Endothelial cell of umbilical vein (primary cell): ENCODE measurements around the gene MAD2L2. TPM values are rescaled to one million over a fixed set of nuclear protein-coding genes. Genes with fewer than 3 reads are reported as not detected.

Experiments used
- BruUV-seq: library from RNA; stranded (reverse); fragments of 400-500 nt; replicated peaks from 2 replicates; lab custom pipeline; 2021; lab: Mats Ljungman, UMichigan
- CTCF ChIA-PET: fragments of 300-600, 350-600 bp; sonication (Branson Sonifier 250); formaldehyde crosslinking; loops from one replicate; lab custom pipeline; 2021; ENCODE audit warnings: antibody characterized with exemption, inconsistent platforms; lab: Charles Lee
- POLR2A ChIA-PET: fragments of 300-600, 350-600 bp; sonication (Branson Sonifier 250); formaldehyde crosslinking; loops from one replicate; lab custom pipeline; 2021; ENCODE audit warnings: antibody characterized with exemption, inconsistent platforms; lab: Charles Lee
- DNase-seq: peaks from one replicate; pipeline ENCODE4 v3.0.0-alpha.2; 2011; ENCODE audit warnings: low read depth, low spot score
- FAIRE-seq: peaks from 2 replicates; lab custom pipeline; 2011; peaks lifted over from hg19 to GRCh38; lab: Jason Lieb, UNC
- H2AFZ ChIP-seq: 2 replicates; pipeline ENCODE4 v1.6.0; 2012; ENCODE audit warnings: low read depth, low read length, control low read depth, inconsistent platforms
- H3K27ac ChIP-seq: 2 replicates; pipeline ENCODE4 v1.5.1; 2011; ENCODE audit warnings: low read depth, mild to moderate bottlenecking, control low read depth, low read length, moderate library complexity; ENCODE audit not compliant: insufficient read depth
- H3K27me3 ChIP-seq, 2 experiments: 2 replicates each; pipeline versions ENCODE4 v1.6.0 to v1.6.1; 2011; ENCODE audit warnings: low read length in 2 of 2, mixed read lengths in 1 of 2; ENCODE audit not compliant: control insufficient read depth in 2 of 2, insufficient read depth in 2 of 2
- H3K36me3 ChIP-seq, 2 experiments: 2 replicates in 1 of 2; 3 replicates in 1 of 2; pipeline ENCODE4 v1.5.1; 2011; ENCODE audit warnings: low read length in 2 of 2, mild to moderate bottlenecking in 1 of 2, moderate library complexity in 1 of 2; ENCODE audit not compliant: control insufficient read depth in 2 of 2, insufficient read depth in 2 of 2; ENCODE audit errors: extremely low read depth in 1 of 2
- H3K4me1 ChIP-seq: 3 replicates; pipeline ENCODE4 v1.5.1; 2011; ENCODE audit warnings: mild to moderate bottlenecking, low read length; ENCODE audit not compliant: control insufficient read depth, insufficient read depth; ENCODE audit errors: extremely low read depth
- H3K4me2 ChIP-seq: 2 replicates; pipeline ENCODE4 v1.6.1; 2011; ENCODE audit warnings: low read length, control low read depth, mixed read lengths; ENCODE audit not compliant: insufficient read depth
- H3K4me3 ChIP-seq, 3 experiments: fragments of 200-600 bp in 1 of 3; sonication (generic), shearing (Covaris generic) in 1 of 3; replicated peaks in 1 of 3; 2 replicates each; pipeline ENCODE4 v1.5.1; 2011 to 2016; ENCODE audit warnings: control low read depth in 3 of 3, low read length in 3 of 3, mild to moderate bottlenecking in 2 of 3, inconsistent platforms in 1 of 3, low read depth in 1 of 3, moderate library complexity in 1 of 3; ENCODE audit not compliant: insufficient read depth in 1 of 3
- H3K79me2 ChIP-seq: 2 replicates; pipeline ENCODE4 v1.6.0; 2012; ENCODE audit warnings: low read length, inconsistent platforms; ENCODE audit not compliant: control insufficient read depth, insufficient read depth
- H3K9ac ChIP-seq: replicated peaks from 2 replicates; pipeline ENCODE3; 2011; ENCODE audit warnings: low read length, control low read depth; ENCODE audit not compliant: insufficient read depth; ENCODE audit errors: extremely low read depth
- H3K9me1 ChIP-seq: replicated peaks from 3 replicates; pipeline ENCODE4 v1.6.0; 2011; ENCODE audit warnings: mild to moderate bottlenecking, low read length; ENCODE audit not compliant: control insufficient read depth, insufficient read depth; ENCODE audit errors: extremely low read depth
- H3K9me3 ChIP-seq: replicated peaks from 2 replicates; pipeline ENCODE4 v1.5.1; 2012; ENCODE audit warnings: low read length, inconsistent platforms; ENCODE audit not compliant: control insufficient read depth, insufficient read depth
- H4K20me1 ChIP-seq: replicated peaks from 2 replicates; pipeline ENCODE3; 2011; ENCODE audit warnings: mild to moderate bottlenecking, low read length; ENCODE audit not compliant: control insufficient read depth, insufficient read depth; ENCODE audit errors: extremely low read depth
- CTCF ChIP-seq, 2 donors: IDR thresholded peaks; 1 replicate in 1 of 2; 2 replicates in 1 of 2; pipeline ENCODE4 v1.5.1; 2011; ENCODE audit warnings: low read length in 2 of 2, mild to moderate bottlenecking in 2 of 2, moderate library complexity in 2 of 2, control low read depth in 1 of 2, inconsistent platforms in 1 of 2, low read depth in 1 of 2; ENCODE audit not compliant: insufficient read depth in 1 of 2; ENCODE audit errors: extremely low read depth in 1 of 2
- EZH2 ChIP-seq: IDR thresholded peaks from 2 replicates; pipeline ENCODE4 v1.6.1; 2012; ENCODE audit warnings: borderline replicate concordance, low read depth, mild to moderate bottlenecking, moderate library complexity, low read length, inconsistent platforms; ENCODE audit not compliant: severe bottlenecking
- FOS ChIP-seq: IDR thresholded peaks from 2 replicates; pipeline ENCODE4 v1.6.1; 2011; ENCODE audit warnings: mild to moderate bottlenecking, low read length, moderate library complexity, borderline replicate concordance; ENCODE audit not compliant: insufficient read depth
- GATA2 ChIP-seq: IDR thresholded peaks from 2 replicates; pipeline ENCODE4 v1.7.0; 2011; ENCODE audit warnings: low read depth, mild to moderate bottlenecking, moderate library complexity, mixed read lengths, low read length; ENCODE audit not compliant: insufficient read length, insufficient read depth
- MAX ChIP-seq: IDR thresholded peaks from 2 replicates; pipeline ENCODE4 v1.6.1; 2011; ENCODE audit not compliant: insufficient read depth, insufficient read length
- POLR2A ChIP-seq: IDR thresholded peaks from 2 replicates; pipeline ENCODE4 v1.6.1; 2012; ENCODE audit warnings: low read depth, mild to moderate bottlenecking, control low read depth, low read length
- POLR2AphosphoS5 ChIP-seq: IDR thresholded peaks from 2 replicates; pipeline ENCODE4 v1.6.1; 2012; ENCODE audit warnings: low read depth, mild to moderate bottlenecking, control low read depth, low read length, moderate library complexity; ENCODE audit not compliant: insufficient read depth
- dilution Hi-C: fragments of 300-500 bp; cut with MboI; formaldehyde crosslinking; loops from one replicate; pipeline ENCODE4 v1.15.0; 2019; ENCODE audit warnings: low sequenced_read_pairs; ENCODE audit not compliant: extremely low pct_ligation_motif_present
- intact Hi-C: fragments of 100-400 bp; cut with micrococcal nuclease; formaldehyde crosslinking; loops from one replicate; pipeline ENCODE4 v1.10.0; 2022
- polyA plus RNA-seq, 4 experiments: library from polyadenylated mRNA; depleted of rRNA in 3 of 4; stranded (reverse) in 3 of 4; unstranded in 1 of 4; fragments of >200 nt; gene quantifications; 2 replicates each; pipeline versions ENCODE4 v1.2.1 to v1.2.3, GENCODE V29; 2011 to 2012; ENCODE audit warnings: missing spikeins in 1 of 4
- total RNA-seq: library from RNA; stranded (reverse); gene quantifications from 2 replicates; pipeline ENCODE4 v1.2.3, GENCODE V29; 2021

MAD2L2 gene
- total and polyA plus RNA-seq, 2 donors (not counting 3 experiments of a cell fraction or from before 2014, with no cell fraction given) = 35.9 to 74.2 TPM

GRCh38 chr1:11708554-11709350, 27.8 kb upstream of the MAD2L2 start:
- no peak overlapping the region for H3K4me3 ChIP-seq
- no peak overlapping the region for H3K4me2 ChIP-seq
- H3K27me3 ChIP-seq = peaks cover 1 to 13% of the 10 kb centered on the region in 2 experiments
- CTCF ChIA-PET = interaction anchor here (1.0 to 6.0 kb wide), 12 partner anchors 9 to 671 kb away, joined by 3 to 50 read pairs (median 12); partner anchors contain the start of gene FBXO6
- H2AFZ ChIP-seq = no peak overlapping the region
- no peak overlapping the region for H3K27ac ChIP-seq
- H3K9ac ChIP-seq = no peak overlapping the region
- H3K36me3 ChIP-seq = no peaks in the 10 kb centered on the region
- no peaks in the 10 kb centered on the region for H3K4me1 ChIP-seq
- dilution Hi-C loops = no loop called here
- FAIRE-seq (no peak), DNase-seq (no peak)
- intact Hi-C loops = no loop called here
- H3K9me3 ChIP-seq = no peaks in the 10 kb centered on the region
- BruUV-seq = no TSS peak
- H3K79me2 ChIP-seq = no peaks in the 10 kb centered on the region
- POLR2A ChIA-PET = no interaction called here
- no peaks in the 10 kb centered on the region for H3K9me1 ChIP-seq
- TF ChIP-seq MAX (no peak), FOS (no peak), POLR2AphosphoS5 (no peak), POLR2A (no peak), GATA2 (no peak), EZH2 (no peak), CTCF (IDR thresholded peaks at IDR 0.05; ENCODE audit: extremely low read depth in 1 of 2, insufficient read depth in 1 of 2, low read depth in 1 of 2, low read length in 2 of 2) (no peak)
- no peaks in the 10 kb centered on the region for H4K20me1 ChIP-seq
